HG03025 (cell line): ENCODE data around the gene HOXB4.
"Not testable (repeated sequence)": the region's sequence is repeated elsewhere in the genome, so short reads cannot be mapped to it uniquely, and the experiment has no call there.

Experiments used
- ATAC-seq: cut with Tn5 transposase; IDR thresholded peaks from one replicate; pipeline ENCODE4 v1.9.1; 2021; ENCODE audit warnings: mild to moderate bottlenecking, moderate library complexity; ENCODE audit not compliant: unreplicated experiment, low FRiP score

HOXB4 gene

GRCh38 chr17:48535793-48536559 lies 42.2 kb downstream of the HOXB4 start:
- ATAC-seq: not testable (repeated sequence)

- ATAC-seq: no peak
Measured at GRCh38 chr17:48532261-48532660, 45.9 kb downstream of the HOXB4 start.

DNA sequence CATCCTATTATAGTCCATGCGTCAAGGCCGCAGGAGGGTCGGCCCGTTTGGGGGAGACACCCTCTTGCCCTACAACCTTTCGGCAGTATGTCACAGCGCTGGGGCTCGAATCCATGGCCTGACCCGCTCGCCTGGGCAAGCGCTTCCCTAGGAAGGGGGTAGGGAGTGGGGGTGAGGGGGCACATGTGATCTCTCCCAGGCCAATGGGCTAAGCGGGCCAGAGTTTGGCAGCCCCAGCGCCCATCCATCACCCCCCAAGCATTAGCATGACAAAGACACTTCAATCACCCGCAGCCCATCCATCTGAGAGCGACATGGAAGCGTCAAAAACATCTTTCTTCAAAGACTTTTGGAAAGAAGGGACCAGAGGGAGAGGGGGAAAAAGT lies 47.3 kb downstream of the HOXB4 start, which contains the start of gene HOXB1:
Gene HOXB1, minus strand, starts transcription at position 125 of the 386 bp plus-strand sequence. Its CDS starts 107 bp downstream, at position 18.
- no peak for ATAC-seq

DNA sequence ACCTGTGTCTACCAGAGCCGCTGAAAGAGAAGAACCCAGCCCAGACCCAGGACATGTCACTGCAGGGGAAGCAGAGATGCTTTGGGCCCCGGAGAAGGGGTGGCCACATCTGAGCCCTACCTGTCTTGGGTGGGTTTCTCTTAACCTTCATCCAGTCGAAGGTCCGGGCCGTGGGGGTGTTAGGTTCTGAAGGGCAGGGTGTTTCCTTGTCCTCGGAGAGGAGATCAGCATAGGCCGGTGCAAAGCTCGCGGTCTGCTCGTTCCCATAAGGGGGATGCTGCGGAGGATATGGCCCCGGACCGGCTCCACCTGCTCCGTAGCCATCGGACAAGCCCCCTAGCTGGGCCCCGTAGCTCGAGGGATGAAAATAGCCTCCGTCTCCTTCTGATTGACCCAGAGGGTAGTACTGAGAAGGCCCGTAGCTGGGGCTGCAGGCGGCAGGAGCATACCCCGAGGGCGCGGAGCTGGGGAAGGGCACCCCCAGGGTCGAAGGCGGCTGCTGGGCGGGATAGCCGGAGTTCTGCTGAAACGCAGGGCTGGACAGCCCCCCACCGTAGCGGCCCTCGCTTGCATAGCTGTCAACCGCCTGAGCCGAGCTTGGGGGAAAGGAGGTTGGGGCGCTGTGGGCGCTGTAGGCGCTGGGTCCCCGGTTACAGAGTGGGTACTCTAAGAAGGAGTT lies 47.8 kb downstream of the HOXB4 start:
- no peak for ATAC-seq

GRCh38 chr17:48529683-48530009 lies 48.5 kb downstream of the HOXB4 start:
- ATAC-seq: no peak

- ATAC-seq: no peak
Measured at GRCh38 chr17:48528936-48529682, 49.0 kb downstream of the HOXB4 start.

DNA sequence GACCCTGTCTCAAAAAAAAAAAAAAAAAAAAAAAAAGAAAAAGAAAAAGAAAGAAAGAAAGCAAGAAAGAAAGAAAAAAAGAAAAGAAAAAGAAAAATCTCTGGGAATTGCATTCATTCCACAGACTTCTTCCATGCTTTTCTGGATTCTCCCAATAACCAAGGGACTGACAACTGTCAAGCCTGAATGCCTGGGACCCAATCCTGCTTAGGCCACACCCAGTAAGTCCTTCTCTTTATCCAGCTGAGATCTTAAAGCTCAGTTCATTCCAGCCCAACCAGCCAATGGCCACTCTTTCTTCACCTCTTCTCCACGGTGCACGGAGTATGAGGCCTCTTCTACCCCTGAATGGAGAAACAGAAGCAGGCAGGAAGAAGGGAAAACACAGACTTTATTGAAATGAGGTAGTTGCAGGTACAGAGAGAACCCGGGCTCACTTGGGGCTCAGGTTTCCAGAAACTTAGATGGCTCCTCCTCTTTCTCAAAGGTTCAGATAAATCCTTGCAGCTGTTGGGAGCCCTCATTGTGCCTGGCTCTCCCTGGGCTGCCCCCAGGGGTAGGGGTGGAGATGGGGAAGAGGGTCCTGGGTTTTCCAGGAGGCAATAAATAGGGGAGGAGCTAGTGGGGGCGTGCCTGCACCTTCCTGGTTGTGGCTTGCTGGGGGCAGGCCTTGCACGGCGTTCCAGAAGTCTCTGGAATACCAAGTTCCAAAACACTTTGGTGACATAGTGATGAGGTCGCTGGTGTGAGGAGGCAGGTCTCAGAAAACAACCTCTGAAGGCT lies 49.8 kb downstream of the HOXB4 start:
- ATAC-seq: no peak

- no peak for ATAC-seq
Measured at GRCh38 chr17:48527547-48527932, 50.6 kb downstream of the HOXB4 start.

GRCh38 chr17:48526608-48527546 lies 51.3 kb downstream of the HOXB4 start:
- ATAC-seq: no peak
